ENCODE data around the gene FGFR3. TPM values are rescaled to one million over a fixed set of nuclear protein-coding genes. Genes with fewer than 3 reads are reported as not detected.

Gene FGFR3
- polyA plus RNA-seq, 1 of the 3 experiments (the other 2 are of a cell fraction): 1.1 TPM

DNA sequence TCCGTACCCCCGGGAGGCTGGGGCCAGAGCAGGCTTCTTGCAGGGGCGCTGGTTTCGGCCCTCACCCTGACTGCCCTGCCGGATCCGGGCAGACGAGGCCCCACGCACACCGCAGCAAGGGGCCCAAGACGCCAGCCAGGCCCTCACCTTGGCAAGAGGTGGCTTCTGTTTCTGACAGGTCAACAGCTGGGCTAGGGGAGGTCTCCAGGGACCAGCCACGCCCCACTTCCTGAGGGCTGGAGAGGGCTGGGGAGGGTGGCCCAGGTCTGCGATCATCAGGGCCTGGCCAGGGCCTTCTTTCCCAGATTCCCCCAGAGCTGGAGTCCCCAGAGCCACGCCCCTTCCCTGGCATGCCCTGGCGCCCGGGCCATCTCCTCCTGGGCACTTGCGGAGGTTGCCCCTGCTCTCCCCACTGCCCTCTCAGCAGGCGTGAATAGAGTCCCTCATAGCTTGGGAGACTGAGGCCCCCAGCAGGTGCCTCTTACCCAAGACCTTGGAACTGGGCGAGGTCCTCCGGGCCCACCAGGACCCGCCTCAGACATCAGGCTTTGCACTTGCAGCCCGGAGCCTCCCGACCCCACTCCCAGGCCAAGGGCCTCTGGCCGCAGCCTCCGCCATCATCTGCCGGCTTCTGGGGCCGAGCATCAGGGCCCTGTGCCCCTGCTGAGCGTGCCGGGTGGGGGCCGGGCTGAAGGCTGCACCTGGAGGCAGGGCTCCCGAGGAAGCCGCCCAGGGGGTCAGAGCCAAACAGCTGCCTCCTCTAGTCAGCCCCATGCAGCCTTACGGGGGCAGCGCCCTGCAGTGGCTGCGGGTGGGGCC, 6.3 kb upstream of the FGFR3 start:
- DNase-seq: no peak
- no peaks in the 10 kb centered on the region for H4K20me1 ChIP-seq (ENCODE audit: insufficient read depth)
- no peaks in the 10 kb centered on the region for H3K9me3 ChIP-seq
- TF ChIP-seq, protein P1, sequence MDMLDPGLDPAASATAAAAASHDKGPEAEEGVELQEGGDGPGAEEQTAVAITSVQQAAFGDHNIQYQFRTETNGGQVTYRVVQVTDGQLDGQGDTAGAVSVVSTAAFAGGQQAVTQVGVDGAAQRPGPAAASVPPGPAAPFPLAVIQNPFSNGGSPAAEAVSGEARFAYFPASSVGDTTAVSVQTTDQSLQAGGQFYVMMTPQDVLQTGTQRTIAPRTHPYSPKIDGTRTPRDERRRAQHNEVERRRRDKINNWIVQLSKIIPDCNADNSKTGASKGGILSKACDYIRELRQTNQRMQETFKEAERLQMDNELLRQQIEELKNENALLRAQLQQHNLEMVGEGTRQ (IDR thresholded peaks at IDR 0.05; ENCODE audit: borderline replicate concordance, low read depth, low read length): no peak
- TF ChIP-seq GATA2 (CRISPR knock-in tag; IDR thresholded peaks at IDR 0.05) (no peak), SIN3A (IDR thresholded peaks at IDR 0.05; ENCODE audit: borderline replicate concordance, low read depth, low read length) (no peak), JUND (IDR thresholded peaks at IDR 0.05) (no peak), MXI1 (IDR thresholded peaks at IDR 0.05; ENCODE audit: low read depth, low read length) (no peak), MAX (IDR thresholded peaks at IDR 0.05; ENCODE audit: low read depth) (no peak), EP300 (IDR thresholded peaks at IDR 0.05; ENCODE audit: borderline replicate concordance in 1 of 2, low read depth in 1 of 2, low read length in 1 of 2) (no peak), FOXM1 (IDR thresholded peaks at IDR 0.05; ENCODE audit: low read depth) (no peak), NRF1 (IDR thresholded peaks at IDR 0.05; ENCODE audit: low read depth, low read length) (no peak), PBX3 (IDR thresholded peaks at IDR 0.05) (no peak), POLR2AphosphoS5 (IDR thresholded peaks at IDR 0.05; ENCODE audit: low read depth, low read length) (no peak), GABPA (IDR thresholded peaks at IDR 0.05; ENCODE audit: low read depth) (no peak), IRF3 (IDR thresholded peaks at IDR 0.05; ENCODE audit: low read depth, low read length) (no peak), TAF1 (IDR thresholded peaks at IDR 0.05; ENCODE audit: borderline replicate concordance, low read depth, low read length) (no peak)
- H3K4me3 ChIP-seq (ENCODE audit: low read depth in 2 of 2, low read length in 1 of 2): no peak overlapping the region
- H2AFZ ChIP-seq (ENCODE audit: low read depth): no peak overlapping the region
- POLR2A ChIA-PET: interaction anchor here (0.8 kb wide), 1 partner anchor 17 kb away, joined by 3 read pairs; no protein-coding TSS in a partner anchor
- CTCF ChIA-PET: interaction anchor here (1.0 to 5.0 kb wide), 6 partner anchors 7 to 120 kb away, joined by 3 to 29 read pairs (median 9); partner anchors contain the start of gene FGFR3
- no peak overlapping the region for H3K4me2 ChIP-seq
- H3K9ac ChIP-seq: no peak overlapping the region
- H3K27ac ChIP-seq (ENCODE audit: low read depth in 2 of 2, low read length in 1 of 2): no peak overlapping the region
- H3K79me2 ChIP-seq (ENCODE audit: insufficient read depth): no peaks in the 10 kb centered on the region
- H3K27me3 ChIP-seq (ENCODE audit: insufficient read depth): no peaks in the 10 kb centered on the region
- no peaks in the 10 kb centered on the region for H3F3A ChIP-seq (replicated peaks; ENCODE audit: insufficient read depth)
- H3K4me1 ChIP-seq (ENCODE audit: control insufficient read depth in 1 of 2, insufficient read depth in 2 of 2, low read depth in 1 of 2, low read length in 1 of 2): peaks cover 0 to 8% of the 10 kb centered on the region in 2 experiments; a peak in 1 of 4 replicates
- H3K9me2 ChIP-seq: no peaks in the 10 kb centered on the region
- WGBS (ENCODE audit: low lambda C conversion rate): 100% methylated on average over 1 of the region's 34 CpGs
- H3K36me3 ChIP-seq (replicated peaks in 1 of 2; ENCODE audit: control insufficient read depth in 1 of 2, insufficient read depth in 2 of 2, low read length in 1 of 2): no peaks in the 10 kb centered on the region

Measured in SK-N-SH (cell line).